Activated CD8-positive, alpha-beta memory T cell treated with anti-CD3 and anti-CD28 coated beads, Interleukin-2, amount 50 U/mL, for 4 hours (primary cell): ENCODE results near the gene GPLD1.
A peak's percentile ranks its signal among the peaks of the same experiment; 100 is the strongest.
"Not testable (repeated sequence)": the region's sequence is repeated elsewhere in the genome, so short reads cannot be mapped to it uniquely, and the experiment has no call there.

Experiments
- DNase-seq: peaks from one replicate; pipeline ENCODE4 v3.0.0-alpha.2; 2020

Gene GPLD1, protein sequence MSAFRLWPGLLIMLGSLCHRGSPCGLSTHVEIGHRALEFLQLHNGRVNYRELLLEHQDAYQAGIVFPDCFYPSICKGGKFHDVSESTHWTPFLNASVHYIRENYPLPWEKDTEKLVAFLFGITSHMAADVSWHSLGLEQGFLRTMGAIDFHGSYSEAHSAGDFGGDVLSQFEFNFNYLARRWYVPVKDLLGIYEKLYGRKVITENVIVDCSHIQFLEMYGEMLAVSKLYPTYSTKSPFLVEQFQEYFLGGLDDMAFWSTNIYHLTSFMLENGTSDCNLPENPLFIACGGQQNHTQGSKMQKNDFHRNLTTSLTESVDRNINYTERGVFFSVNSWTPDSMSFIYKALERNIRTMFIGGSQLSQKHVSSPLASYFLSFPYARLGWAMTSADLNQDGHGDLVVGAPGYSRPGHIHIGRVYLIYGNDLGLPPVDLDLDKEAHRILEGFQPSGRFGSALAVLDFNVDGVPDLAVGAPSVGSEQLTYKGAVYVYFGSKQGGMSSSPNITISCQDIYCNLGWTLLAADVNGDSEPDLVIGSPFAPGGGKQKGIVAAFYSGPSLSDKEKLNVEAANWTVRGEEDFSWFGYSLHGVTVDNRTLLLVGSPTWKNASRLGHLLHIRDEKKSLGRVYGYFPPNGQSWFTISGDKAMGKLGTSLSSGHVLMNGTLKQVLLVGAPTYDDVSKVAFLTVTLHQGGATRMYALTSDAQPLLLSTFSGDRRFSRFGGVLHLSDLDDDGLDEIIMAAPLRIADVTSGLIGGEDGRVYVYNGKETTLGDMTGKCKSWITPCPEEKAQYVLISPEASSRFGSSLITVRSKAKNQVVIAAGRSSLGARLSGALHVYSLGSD

DNA sequence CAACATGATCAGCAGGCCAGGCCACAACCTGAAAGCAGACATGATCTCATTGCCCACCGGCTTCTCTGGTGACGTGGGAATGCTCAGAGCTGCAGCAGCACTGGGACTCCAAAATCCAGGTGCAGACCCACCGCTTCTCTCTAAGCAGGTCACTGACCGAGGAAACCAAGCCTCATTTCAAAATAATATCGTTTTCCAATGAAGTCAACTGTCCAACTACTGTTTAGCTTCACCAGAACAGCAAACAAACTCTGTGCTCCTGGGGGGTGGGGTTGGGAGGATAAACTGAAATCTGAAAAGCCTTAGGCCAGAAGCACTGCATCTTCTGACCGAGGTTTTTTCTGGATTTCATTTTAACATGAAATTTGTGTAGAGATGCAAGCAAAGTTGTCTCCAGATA is at the start of gene GPLD1:
GPLD1 (minus strand) TSS at position 109 of the 400 bp plus-strand sequence; CDS start at position 42, 67 bp downstream.
- DNase-seq, result no peak

DNA sequence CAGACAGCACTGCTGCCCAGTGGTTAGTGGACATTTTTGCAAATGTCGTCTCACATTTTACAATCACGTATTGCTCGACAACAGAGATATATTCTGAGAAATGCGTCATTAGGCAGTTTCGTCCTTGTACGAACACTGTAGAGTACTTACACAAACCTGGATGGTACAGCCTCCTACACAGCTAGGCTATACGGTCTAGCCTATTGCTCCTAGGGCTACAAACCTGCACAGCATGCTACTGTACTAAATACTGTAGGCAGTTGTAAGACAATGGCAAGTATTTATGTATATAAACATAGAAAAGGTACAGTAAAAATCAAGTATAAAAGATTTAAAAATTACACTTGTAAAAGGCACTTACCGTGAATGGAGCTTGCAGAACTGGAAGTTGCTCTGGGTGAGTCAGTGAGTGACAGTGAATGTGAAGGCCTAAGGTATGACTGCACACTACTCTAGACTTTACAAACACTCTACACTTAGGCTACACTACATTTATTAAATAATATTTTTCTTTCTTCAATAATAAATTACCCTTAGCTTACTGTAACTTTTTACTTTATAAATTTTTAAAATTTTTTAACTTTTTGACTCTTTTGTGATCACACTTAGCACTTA is 48.5 kb upstream of the GPLD1 start:
- no peak for DNase-seq

DNA sequence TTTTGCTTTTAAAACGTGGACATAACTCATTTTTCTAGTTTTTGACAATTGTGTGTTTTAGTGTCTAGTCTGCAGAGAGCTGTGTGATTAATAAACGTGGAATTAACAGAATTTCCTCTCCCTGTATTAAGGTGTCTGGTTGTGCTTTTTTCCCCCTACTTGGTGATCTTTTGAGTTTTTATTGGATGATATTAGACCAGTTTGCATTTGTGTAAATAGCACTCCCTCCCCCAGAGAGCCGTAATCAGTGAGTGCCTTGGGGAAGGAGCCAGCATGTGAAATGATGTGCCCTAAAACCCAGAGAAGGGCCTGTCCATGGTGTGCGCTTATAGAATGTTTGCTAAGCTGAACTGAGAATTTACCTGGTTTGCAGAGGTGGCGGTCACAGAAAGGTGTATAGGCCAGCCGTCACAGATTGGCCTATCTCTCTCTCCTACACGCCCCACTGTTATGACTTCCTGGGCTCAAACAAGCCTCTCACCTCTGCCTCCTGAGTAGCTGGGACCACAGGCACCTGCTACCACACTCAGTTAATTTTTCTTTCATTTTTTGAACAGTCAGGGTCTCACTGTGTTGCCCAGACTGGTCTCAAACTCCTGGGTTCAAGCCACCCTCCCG is 47.8 kb upstream of the GPLD1 start:
- no peak for DNase-seq

DNA sequence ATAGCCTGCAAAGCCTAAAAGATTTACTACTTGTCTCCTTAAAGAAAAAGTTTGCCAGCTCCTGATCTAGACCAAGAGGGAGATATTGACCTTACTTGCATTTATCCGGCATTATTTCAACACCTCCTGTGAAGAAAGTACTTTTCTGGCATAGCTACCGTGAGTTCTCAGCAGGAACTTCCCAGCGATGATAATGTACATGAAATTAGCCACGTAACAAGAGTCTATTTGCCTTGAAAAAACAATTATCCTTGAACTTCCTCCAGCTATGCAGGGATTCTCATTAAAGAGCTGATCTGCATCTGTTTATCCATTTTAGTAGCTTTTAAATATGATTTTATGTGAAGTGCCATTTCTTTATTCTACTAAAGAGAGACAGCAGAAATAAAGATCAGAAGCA is 47.1 kb upstream of the GPLD1 start:
- DNase-seq, result no peak

DNA sequence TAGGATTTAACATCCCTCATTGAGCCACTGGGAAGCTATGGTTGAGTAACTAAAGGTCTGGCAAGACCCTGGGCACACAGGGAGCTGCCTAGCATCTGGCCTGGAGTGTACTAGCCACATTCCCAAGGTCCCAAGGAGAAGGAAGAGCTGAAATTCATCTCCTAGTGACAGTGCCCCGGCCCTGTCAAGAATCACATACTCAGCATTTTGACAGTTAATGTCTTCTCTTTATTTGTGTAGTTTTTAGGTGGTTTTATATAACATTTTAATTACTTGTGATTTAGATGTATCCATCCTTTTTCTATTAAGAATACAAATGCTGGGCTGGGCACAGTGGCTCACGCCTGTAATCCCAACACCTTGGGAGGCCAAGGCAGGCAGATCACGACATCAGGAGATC is 45.8 kb upstream of the GPLD1 start:
- no peak for DNase-seq

DNA sequence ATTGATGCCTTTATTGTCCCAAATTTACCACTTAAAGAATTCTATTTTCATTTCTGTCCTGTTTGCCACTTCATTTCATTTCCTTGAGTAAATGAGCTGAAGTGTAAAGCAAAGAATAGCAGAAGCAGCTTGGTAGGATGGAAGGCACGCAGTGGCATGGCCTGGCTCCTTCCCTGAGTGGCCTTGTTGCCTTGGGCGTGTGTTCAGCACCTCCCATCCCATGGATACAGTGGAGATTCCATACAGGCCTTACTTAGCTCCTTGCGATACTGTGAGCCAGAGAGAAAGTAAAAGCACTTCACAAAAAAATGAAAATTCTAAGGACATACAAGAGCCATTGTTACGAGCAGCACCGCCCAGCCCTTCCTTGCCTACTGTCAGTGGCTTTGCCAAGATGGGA is 45.0 kb upstream of the GPLD1 start:
- no peak for DNase-seq

DNA sequence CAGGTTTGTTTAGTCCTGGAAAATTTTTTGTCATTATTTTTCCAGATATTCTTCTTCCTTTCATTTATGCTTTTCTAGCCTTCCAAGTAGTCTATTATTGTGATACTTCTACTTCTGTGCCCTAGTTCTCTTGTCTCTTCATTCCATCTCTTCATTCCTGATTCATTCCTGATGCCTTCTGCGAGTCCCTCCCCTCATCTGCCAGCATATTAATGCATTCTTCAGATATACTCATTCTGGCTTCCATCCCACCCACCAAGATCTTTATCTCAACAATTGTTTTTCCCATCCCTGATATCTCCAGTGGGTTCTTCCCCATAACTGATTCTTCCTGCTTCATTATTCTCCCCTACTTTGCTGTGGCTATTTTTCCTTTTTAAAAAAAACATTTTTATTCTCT is 40.6 kb upstream of the GPLD1 start:
- DNase-seq, result no peak

DNA sequence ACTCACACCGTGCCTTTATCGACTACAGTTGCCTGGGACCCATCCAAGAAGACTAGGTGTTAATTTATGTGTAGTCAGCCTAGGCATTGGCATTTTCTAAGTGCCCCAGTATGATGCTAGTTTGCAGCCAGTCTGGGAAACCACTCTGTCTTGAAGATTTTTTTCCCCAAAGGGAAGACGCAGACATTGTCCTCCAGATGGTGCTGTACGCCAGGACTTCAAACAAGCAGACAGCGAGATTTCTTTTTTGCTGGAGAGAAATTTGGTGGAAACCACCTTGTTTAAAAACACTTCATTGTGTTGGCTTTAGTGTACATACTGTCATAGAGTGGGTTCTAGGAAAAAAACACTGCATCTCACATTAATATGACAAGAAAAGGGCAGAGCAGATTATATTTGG is 35.4 kb upstream of the GPLD1 start:
- DNase-seq, result no peak

DNA sequence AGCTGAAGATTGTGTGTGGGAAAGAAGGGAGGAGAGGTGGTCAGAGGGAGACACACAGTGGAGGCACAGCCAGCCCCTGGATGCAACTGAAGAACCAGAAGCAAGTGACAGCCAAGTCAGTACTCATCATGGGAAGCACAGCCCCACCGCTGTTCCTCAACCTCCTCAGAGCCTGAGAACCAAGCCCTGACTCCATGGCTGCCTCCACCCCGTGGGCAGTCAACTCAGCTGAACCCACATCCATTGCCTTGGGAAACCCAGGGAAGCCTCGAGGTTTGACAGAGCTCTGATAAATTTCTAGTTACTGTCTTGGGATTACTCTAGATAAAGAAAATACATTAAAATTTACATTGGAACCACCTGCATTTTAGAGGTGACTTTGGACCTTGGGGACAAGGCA is 35.0 kb upstream of the GPLD1 start:
- DNase-seq, result no peak

DNA sequence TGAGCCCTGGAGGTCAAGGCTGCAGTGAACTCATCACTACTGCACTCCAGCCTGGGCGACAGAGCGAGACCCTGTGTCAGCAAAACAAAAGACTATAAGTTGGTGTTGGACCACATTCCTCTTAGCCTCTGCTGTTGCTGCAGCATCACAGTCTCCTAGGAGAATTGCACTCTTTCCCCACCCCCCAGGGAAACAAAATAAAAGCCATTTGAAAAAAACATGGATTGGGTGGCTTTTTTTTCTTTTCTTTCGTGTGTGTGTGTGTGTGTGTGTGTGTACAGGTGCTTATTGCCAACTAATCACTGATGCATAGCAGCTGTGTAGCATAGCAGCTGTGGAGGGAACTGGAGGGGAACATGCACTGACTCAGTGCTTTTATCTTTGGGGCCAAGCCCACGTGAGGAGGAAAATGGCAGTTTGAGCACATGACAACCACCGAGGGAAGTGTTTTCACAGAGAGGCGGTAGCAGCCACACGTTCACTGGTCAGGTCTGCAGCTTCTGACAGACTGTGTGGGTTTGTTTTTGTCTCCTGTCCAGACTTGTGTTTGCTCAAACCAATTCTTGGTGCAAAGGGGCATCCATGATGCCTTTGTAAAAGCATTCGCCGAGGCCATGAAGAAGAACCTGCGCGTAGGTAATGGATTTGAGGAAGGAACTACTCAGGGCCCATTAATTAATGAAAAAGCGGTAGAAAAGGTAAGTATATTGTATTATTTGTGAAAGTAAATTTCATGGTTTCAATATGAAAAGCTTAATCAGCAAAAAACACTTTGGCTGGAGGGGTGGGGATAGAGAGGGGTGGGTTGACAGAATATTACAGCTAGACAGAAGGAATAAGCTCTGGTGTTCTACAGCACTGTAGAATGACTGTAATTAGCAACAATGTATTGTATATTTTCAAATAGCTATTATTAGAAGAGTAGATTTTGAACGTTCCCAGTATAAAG is 33.1 kb upstream of the GPLD1 start:
- no peak for DNase-seq

DNA sequence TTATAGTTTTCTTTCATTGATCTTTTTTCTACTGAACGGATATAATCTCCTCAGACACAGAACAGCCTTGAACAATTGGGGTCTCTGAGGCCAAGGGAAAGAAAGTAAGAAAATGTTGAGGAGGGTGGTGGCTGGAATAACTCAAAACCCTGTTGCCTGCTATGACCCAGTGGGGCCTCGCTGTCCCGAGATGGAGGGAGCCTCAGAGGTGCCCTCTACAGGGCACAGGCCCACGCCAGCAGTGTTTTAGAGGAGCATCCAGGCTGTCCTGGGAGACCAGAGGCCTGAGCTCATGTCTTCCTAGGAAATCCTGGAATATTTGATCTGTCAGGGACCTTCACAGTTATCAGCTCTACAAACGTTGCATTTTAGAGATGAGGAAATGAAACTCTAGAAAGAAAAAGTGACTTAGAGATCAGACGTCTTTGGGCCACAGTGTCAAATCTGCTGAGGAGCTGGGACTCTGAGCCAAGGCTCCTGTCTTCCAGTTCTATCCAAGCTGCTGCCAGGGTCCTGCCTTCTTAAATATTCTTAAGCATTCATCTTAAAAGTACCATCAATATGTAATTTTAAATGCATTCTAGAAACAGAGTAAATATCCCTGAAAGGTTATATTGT is 31.7 kb upstream of the GPLD1 start:
- peak; percentile 19 for DNase-seq

DNA sequence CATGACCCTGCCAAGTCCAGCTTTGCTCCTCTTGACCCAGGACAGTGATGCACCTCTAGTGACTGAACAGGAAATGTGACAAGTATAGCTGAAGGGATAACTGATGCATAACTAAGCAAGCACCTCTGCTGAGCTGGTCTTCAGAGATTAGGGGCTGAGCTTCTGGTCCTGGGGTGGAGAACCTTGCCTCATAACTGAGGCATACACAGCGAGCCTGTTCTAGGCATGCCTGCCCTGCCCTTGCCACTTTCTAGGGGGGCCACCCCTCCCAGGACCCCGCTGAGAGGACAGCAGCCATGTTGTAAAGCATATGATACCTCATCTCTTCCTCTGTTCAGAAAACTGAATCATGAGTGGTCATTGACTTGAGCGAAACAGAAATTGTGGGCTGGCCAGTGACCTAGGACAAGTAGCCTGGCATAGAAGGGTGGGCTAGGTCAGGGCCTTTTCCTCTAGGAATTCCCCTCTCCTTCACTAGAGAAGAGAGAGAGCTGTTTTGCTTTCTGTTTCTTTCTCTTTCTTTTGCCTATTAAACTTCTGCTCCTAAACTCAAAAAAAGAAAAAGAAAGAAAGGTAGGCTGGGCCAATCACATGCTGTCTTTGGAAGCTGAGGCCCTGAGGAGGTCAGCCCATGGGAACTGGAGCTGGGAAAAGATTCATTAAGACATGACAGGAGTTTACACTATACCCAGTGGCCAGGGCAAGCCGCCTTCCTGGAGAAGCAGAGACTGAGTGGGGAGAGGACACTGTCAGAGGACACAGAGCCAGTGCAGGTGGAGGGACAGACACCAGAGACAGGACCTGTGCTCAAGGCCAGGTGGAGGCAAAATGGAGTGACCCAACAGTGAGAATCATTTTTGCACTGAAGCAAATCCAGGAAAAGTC is 28.5 kb upstream of the GPLD1 start:
- DNase-seq, result no peak

DNA sequence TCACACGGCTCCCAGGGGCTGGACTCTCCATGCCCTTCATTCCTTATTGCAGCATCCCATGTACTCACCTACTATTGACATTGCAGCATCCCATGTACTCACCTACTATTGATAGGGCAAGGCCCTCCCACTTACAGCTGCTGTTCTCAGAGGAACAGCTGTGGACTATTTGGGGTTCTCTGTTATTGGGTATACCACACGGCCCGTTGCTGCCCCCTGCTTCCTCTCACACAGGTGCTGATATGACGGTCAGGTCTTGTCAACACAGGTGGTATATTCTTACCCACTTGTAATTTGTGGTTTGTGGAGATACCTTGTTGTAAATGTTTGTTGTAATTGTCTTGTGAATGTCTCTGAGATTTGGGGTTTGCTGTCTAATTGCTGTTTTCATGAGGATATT is 24.2 kb upstream of the GPLD1 start:
- no peak for DNase-seq

DNA sequence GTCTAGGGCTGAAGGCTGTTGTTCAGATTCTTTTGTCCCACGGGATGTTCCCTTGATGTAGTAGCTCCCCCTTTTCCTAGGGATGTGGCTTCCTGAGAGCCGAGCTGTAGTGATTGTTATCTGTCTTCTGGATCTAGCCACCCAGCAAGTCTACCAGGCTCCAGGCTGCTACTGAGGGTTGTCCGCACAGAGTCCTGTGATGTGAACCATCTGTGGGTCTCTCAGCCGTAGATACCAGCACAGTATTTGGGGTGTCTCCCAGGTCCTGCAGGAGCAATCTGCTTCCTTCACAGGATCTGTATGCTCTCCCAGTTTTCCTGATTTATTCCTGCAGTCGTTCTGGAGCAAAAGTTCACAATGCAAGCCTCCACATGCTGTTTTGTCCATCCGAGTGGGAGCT is 22.6 kb upstream of the GPLD1 start:
- not testable (repeated sequence) for DNase-seq

DNA sequence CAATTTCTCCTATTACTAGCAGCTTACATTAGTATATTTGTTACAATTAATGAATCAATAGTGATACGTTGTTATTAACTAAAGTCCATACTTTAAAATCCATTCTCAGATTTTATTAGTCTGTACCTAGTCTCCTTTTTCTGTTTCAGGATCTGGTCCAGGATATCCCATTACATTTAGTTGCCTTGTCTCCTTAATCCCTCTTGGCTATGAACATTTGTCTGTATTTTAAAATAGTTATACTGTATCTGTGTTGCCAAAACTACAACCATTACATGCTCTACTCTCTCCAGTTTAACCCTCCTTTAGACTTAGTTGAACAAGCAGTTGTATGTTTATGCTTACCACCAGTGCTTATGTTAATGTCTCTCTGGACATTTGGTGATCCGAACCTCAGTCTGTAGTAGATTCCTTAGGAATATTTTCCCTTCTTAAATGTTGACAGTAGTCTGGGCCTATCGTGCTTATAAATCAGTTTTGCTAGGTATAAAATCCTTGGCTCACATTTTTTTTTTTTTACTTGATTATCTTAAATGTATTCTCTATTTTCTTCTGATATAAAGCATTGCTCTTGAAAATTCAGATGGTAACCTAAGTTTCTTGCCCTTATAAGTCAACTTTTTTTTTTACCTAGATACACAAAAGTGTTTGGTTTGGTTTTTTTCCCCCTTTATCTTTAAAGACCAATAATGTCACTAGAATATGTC is 17.6 kb upstream of the GPLD1 start:
- DNase-seq, result no peak

DNA sequence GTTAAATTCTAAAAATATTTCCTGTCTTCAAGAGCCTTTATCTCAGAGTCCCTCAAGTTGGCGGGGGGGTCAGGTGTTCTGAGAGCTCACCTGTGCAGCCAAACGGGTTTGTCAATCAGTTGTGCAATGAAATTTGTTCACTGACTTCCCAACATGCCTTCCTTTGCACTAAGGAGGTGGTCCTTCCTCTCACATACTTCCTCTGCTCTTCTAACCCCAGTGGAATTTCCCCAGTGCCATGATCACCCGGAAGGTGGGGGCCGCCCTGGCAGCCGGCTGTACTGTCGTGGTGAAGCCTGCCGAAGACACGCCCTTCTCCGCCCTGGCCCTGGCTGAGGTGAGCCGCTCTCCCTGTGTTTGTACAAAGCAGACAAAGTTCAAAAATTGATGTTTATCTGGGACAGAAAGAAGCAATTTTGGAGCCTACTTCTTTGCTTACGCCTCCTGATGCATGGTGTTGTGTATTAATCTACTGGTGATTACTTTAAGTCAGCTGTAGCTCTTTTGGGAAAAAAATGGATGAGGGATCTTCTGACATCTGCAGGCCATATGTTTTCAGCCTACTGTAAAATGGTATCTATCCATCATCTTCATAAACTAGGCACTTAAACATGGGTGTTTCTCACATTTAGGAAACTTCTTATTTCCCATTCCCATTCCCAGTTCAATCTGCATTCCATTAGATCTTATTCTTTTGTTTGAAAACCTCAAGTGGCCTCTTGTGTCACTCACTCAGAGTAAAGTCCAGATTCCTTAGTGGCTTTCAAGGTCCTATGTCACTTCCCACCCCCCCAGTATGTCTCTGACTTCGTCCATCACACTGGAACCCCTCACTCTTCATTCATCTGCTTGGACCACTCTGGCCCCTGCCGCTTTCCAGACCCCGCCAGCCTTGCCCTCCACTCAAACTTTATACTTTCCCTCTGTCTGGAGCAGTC is 15.5 kb upstream of the GPLD1 start:
- DNase-seq, result no peak

DNA sequence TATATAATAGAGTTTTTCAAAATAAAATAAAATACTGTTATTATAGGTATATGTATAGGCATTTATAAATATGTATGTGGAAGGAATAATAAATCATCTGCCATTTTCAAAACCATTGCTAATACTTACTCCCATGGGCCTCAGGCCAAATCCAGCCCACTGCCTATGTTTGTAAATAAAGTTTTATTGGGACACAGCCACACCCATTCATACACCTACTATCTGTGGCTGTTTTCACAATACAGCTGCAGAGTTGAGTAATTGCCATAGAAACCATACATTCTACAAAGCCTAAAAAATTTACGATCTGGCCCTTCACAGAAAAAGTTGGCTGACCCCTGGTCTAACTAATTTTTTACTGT is 14.9 kb upstream of the GPLD1 start:
- DNase-seq, result no peak

DNA sequence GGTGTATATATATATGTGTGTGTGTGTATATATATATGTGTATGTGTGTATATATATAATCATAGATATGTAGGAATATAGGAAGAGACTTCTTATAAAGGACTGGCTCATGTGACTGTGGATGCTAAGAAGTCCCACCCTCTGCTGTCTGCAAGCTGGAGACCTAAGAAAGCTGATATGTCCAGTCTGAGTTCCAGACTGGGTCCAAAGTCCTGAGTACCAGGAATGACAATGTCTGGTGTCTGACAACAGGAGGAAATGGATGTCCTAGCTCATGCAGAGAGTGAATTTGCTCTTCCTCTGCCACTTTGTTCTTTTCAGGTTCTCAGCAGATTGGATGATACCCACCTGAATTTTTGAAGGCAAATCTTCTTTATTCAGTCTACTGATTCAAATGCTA is 12.5 kb upstream of the GPLD1 start:
- no peak for DNase-seq

DNA sequence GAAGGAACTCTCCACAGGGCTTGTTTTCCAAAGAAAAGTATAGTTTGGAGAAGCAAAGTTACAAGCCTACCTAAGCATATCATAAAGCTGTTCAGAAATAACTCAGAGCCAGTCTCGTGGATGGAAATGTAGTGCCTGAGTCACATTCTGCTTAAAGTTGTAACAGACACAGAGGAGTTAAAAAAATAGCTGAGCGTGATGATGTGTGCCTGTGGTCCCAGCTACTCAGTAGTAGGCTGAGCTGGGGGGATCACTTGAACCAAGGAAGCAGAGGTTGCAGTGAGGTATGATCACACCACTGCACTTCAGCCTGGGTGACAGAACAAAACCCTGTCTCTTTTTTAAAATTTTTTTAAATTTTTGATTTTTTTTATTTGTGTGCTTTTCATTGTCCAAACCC is 12.0 kb upstream of the GPLD1 start:
- no peak for DNase-seq
